NK-92 (cell line): ENCODE results near the gene ATG13.
"Not testable (repeated sequence)": the region's sequence is repeated elsewhere in the genome, so short reads cannot be mapped to it uniquely, and the experiment has no call there.

Source experiments
- DNase-seq: peaks from one replicate; lab custom pipeline; 2025; ENCODE audit not compliant: unreplicated experiment; lab: John Stamatoyannopoulos, UW

Gene ATG13

GRCh38 chr11:46694607-46695006 lies 77.3 kb downstream of the ATG13 start:
- DNase-seq = no peak

GRCh38 chr11:46695345-46696211 lies 78.2 kb downstream of the ATG13 start:
- DNase-seq = no peak

- no peak for DNase-seq
These were observed 78.8 kb downstream of the ATG13 start for GRCh38 chr11:46696212-46696558.

- no peak for DNase-seq
These were observed 80.0 kb downstream of the ATG13 start for GRCh38 chr11:46697303-46697702.

DNA sequence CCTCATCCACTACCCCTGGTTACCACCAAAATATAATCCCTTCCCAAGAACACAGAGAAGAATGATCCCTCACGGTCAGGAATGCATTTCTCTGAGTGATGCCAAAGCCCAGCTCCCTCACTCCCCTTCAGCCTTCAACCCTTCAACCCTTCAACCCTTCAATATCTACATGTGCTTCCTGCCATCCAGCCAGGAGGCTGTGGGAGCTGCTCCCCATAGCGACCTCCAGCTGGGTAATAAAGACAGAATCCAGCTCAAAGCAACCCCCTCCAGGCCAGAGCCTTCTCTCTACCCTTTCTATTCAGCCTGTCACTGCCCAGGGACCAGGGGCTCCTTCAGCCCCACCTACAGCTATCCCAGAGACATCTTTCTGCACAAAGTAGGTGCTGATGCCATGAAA lies 80.4 kb downstream of the ATG13 start:
- DNase-seq = no peak

DNA sequence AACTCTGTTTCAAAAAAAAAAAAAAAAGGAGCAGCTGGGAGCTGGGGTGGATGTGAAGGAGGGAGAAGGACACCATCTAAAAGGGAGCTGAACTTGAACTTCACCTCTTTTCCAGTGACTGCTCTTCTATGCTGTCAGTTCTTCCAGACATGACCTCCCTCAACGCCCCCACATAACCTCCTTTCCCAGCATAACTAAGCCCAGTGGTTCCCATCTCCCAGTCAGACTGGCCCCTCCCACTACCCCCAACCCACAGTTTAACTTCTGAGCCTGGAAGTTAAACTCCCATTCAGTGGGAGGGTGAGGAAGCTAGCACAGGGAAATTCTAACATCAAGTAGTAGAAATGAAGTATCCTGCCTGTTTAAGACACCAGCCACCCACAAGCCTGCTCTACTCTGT lies 81.2 kb downstream of the ATG13 start:
- DNase-seq = no peak

DNA sequence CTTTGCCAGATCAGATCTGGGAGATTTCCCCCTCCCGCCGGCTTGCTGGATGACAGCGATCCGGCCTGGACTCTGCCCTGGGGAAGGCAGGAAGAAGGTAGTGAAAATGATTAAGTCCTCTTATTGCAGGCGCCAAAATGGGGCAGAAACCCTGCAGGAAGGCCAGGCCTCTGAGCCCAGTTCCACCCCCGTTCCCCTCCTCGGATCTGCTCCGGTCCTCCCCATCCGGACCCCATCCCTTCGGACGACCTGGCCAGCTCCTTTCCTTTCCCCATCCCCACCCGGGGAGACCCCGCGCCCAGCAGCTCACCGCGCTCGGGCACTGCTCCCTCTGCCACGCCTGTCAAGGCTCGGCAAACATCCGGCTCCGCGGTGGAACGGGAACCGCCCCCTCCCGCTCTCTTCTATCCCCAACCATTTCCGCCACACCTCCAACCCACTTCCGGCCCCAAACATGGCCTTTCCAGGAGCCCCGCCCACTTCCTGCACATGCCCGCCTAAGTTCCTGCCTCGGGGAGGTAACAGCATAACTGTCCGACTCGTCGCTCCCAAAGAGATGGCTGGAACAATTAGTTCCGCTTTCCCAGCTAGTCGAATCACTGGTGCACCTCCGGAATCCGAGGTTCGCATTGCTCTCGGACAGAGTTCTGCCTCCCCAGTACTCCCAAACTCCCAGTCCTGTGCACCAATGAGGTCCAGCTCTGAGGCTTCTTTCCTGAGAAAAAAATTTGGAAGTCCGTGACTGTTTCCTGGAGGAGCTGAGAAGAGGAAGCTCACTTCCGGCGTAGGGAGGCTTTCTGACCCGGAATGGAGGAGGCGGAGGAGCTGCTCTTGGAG lies 83.1 kb downstream of the ATG13 start, which contains the start of the genes ARHGAP1 and ZNF408:
Gene ARHGAP1, minus strand, starts transcription at position 379 of the 837 bp plus-strand sequence. CDS start 4,512 bp downstream, outside the sequence.
Gene ZNF408, plus strand, starts transcription at position 791 of the 837 bp plus-strand sequence. Its CDS starts 17 bp downstream, at position 808.
- DNase-seq = peak; percentile 92

DNA sequence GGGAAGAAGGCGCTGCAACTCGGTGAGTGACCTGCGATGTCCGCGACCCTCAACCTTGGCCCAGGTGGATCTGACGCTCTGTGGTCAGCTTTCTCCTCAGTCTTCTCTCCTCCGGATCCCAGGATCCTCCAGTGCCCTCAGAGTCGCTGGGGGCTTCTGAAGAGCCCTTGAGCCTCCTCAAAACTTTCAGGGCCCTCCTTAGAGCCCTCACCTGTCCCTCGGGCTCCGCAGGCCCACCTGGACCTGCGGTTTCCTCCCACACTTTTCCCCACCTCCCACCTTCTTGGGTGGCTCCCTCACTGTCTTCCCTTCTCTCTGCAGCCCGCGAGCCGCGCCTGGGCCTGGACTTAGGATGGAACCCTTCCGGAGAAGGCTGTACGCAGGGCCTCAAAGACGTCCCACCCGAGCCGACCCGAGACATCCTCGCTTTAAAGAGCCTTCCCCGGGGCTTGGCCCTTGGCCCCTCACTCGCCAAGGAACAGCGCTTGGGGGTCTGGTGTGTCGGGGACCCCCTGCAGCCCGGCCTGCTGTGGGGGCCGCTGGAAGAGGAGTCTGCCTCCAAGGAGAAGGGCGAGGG lies 83.8 kb downstream of the ATG13 start:
- DNase-seq = no peak

DNA sequence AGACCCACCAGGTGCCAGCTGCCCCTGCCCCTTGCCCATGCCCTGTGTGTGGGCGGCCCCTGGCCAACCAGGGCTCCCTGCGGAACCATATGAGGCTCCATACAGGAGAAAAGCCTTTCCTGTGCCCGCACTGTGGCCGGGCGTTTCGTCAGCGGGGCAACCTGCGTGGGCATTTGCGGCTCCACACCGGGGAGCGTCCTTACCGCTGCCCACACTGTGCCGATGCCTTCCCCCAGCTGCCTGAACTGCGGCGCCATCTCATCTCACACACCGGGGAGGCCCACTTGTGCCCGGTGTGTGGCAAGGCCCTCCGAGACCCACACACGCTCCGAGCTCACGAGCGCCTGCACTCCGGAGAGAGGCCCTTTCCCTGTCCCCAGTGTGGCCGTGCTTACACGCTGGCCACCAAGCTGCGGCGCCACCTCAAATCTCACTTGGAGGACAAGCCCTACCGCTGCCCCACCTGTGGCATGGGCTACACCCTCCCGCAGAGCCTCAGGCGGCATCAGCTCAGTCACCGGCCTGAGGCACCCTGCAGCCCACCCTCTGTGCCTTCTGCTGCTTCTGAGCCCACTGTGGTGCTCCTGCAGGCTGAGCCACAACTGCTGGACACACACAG lies 87.8 kb downstream of the ATG13 start:
- DNase-seq = no peak

DNA sequence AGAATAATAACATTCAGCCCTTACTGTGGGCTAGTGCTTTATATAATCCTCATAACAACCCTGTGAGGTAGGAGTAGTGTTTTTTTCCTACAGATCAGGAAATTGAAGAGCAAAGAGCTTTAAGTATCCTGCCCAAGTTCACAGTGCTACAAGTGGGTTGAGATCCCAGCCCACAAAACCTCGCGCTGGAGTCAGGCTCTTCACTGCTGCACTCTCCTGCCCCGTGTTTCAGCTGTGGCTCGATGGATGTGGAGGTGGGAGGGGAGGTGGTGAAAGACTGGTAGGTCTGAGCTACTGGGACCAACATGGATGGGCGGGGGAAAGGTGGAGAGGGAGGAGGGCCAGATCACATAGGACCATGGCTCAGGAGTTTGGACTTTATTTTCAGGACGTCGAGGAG lies 89.5 kb downstream of the ATG13 start:
- DNase-seq = no peak

DNA sequence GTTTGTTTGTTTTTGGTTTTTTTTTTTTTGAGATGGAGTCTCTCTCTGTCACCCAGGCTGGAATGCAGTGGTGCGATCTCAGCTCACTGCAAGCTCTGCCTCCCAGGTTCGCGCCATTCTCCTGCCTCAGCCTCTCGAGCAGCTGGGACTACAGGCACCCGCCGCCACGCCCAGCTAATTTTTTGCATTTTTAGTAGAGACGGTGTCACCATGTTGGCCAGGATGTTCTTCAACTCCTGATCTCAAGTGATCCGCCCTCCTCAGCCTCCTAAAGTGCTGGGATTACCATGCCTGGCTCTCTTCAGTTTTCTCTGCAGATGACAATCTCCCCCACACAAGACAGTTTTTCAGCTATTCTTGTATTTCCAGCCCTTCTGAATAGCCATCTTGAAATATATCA lies 92.0 kb downstream of the ATG13 start:
- DNase-seq = not testable (repeated sequence)

DNA sequence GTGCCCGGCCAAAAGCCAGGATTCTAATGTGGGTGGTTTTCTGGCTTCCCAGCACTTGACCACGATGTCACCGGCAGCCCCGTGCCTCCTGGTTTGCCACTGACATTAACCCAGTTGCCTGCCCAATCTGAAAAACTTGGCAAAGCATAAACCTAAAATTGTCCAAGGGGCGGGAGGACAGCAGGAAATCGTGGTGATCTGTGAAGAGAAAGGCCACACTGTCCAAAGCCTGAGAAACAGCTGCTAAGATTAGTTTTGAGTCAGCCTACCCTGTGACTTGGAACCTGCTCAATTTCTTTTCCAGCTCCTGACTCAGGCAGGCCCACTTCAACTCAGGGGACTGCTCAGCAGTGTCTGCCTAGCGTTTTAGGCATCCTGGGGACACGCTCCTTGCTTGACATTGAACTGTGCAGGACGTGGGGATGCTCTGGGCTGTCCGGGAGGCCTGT lies 93.5 kb downstream of the ATG13 start:
- DNase-seq = no peak

DNA sequence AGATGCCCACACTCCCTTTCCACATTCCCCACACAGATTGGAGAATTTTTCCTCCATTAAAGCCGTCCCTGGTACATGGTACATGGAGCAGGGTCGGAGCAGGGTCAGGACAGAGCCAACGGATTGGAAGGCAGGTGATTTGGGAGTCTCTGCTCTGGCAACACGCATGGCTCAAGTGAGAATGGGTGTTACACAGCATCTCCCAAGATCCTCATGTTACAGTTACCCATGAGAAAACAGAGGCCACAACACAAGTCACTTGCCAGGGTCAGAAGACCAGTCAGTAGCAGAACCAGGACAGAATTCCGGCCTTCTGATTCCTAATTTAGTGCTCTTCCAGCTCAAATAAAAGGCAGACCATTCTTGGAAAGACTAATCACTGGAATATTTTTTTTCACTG lies 94.0 kb downstream of the ATG13 start:
- no peak for DNase-seq

DNA sequence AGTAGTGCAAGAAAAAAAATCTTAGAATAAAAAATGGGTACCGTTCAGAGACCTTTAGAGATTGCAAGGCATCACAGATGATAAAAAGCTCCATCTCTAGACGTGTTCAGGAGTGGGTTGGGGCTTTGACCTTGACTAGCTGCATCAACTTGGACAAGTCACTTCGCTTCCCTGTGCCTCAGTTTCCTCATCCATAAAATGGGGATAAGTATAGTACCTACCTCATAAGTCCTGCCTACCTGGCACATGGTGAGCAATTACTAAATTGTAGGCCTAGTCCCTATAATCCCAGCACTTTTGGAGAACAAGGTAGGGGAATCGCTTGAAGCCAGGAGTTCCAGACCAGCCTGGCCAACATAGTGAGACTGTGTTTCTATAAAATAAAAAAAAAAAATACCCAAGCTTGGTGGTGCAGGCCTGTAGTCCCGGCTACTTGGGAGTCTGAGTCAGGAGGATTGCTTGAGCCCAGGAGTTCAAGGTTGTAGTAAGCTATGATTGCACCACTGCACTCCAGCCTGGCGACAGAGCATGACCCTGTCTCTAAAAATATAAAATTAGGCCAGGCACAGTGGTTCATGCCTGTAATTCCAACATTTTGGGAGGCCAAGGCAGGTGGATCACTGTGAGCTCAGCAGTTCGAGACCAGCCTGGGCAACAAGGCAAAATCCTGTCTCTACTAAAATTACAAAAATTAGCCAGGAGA lies 95.7 kb downstream of the ATG13 start:
- no peak for DNase-seq

- DNase-seq = not testable (repeated sequence)
These were observed 100.4 kb downstream of the ATG13 start for GRCh38 chr11:46717825-46718154.

GRCh38 chr11:46718155-46719019 lies 101.0 kb downstream of the ATG13 start:
- DNase-seq = no peak

GRCh38 chr11:46719048-46719542 lies 101.7 kb downstream of the ATG13 start, which contains the start of gene F2:
TSS of gene F2 (plus strand) at chr11:46719213. CDS start at chr11:46719236, 23 bp downstream.
- DNase-seq = no peak

DNA sequence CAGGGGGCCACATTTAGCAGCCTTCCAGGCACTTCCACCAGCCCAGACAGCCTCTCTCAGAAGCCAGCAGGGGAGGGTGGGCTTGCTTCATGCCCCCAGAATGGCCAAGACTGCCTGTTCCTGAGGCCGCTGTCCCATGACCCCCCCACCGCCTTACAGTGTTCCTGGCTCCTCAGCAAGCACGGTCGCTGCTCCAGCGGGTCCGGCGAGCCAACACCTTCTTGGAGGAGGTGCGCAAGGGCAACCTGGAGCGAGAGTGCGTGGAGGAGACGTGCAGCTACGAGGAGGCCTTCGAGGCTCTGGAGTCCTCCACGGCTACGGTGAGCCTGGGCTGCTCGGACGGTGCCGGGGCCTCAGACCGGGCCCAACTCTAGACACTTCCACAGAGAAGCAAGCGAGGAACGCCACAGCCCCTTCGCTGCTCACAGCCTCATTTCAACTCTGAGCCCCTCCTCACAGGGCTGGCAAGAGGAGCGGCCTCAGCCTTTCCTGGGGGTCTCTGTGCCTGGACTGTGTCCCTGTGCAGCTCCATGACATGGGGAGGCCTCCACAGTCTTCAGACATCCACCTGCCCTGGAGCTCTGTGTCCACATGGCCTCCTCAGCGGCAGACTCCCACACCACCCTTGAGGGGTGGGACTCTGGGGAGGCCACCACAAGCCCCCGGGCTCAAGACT lies 102.3 kb downstream of the ATG13 start:
- no peak for DNase-seq

GRCh38 chr11:46721286-46721685 lies 103.9 kb downstream of the ATG13 start:
- DNase-seq = no peak
